Activated T-helper 2 cell treated with anti-CD3 and anti-CD28 coated beads, Interferon-gamma antibody, Interleukin-2, Interleukin-4, amounts not matched to agents 10 μg/mL and 5 μg/mL and 100 μg/mL, durations not matched to agents 14 hours and 24 hours and 36 hours (primary cell): Measurements from ENCODE around the gene AFF1. TPM values are rescaled to one million over a fixed set of nuclear protein-coding genes. Genes with fewer than 3 reads are reported as not detected.
A peak's percentile ranks its signal among the peaks of the same experiment; 100 is the strongest.

Experiments used
- DNase-seq: peaks from one replicate; pipeline ENCODE4 v3.0.0; 2021; ENCODE audit warnings: low spot score
- H3K27ac Mint-ChIP-seq: one replicate; pipeline ENCODE4 v1.8.0; 2021; ENCODE audit warnings: mixed read lengths
- H3K27me3 Mint-ChIP-seq: one replicate; pipeline ENCODE4 v1.8.0; 2021; ENCODE audit warnings: low read depth, mixed read lengths
- H3K36me3 Mint-ChIP-seq: one replicate; pipeline ENCODE4 v1.8.0; 2021; ENCODE audit warnings: low read depth, mixed read lengths
- H3K4me1 Mint-ChIP-seq: one replicate; pipeline ENCODE4 v1.8.0; 2021; ENCODE audit warnings: low read depth, mixed read lengths
- H3K4me3 Mint-ChIP-seq: one replicate; pipeline ENCODE4 v1.8.0; 2021; ENCODE audit warnings: low read depth, mild to moderate bottlenecking, moderate library complexity, mixed read lengths
- H3K9me3 Mint-ChIP-seq: one replicate; pipeline ENCODE4 v1.8.0; 2021; ENCODE audit warnings: mixed read lengths
- intact Hi-C: fragments of 100-400 bp; cut with micrococcal nuclease; formaldehyde crosslinking; loops from one replicate; pipeline ENCODE4 v1.15.1; 2023
- total RNA-seq: library from RNA; stranded (reverse); gene quantifications from 2 replicates; pipeline ENCODE4 v1.2.3, GENCODE V29; 2022

Gene AFF1
- total RNA-seq, 1 donor from 2014 or later = 60.4 TPM

DNA sequence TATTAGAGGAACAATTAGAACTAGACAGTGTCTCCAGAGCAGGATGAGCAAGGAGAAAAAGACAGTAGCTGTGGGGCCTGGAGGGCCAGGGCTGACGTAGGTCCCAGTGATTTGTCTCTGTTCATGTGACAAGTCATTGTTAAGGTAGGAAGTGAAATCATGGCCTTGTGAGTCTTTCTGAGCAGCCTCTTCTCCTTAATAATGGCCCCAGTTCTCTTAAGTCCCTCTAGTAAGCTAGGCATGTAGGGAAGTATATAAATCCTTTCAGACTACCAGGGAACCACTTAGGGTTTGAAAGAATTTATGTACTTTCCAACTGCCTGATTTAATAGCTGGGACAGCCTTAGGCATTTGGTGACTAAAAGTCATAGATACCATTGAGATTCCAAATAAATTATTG, 152.6 kb downstream of the AFF1 start:
- intact Hi-C loops = no loop called here
- no peak overlapping the region for H3K4me3 Mint-ChIP-seq
- no peak for DNase-seq
- H3K9me3 Mint-ChIP-seq = no peaks in the 10 kb centered on the region
- H3K27ac Mint-ChIP-seq = no peak overlapping the region
- peaks cover 21% of the 10 kb centered on the region for H3K4me1 Mint-ChIP-seq
- peaks cover 26% of the 10 kb centered on the region for H3K36me3 Mint-ChIP-seq
- no peaks in the 10 kb centered on the region for H3K27me3 Mint-ChIP-seq

DNA sequence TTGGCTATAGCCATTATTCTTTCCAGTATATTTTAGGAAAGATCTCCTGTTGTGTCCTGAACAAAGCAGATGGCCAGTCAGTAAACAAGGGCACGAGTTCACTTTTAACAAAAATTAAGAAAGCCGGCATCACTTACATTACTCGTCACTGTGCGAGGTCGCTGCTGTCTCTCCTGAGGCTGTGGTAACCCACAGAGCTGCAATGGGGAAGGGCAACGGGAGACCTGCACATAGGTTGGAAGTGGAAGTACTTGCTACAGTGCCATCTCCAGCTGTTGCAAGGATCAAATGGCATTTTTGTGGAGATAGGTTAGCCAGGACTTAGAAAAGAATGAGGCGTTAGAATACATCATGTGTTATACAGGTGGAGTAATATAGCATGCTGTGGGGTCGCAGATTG, 153.4 kb downstream of the AFF1 start:
- H3K4me1 Mint-ChIP-seq = peaks cover 24% of the 10 kb centered on the region
- peaks cover 29% of the 10 kb centered on the region for H3K36me3 Mint-ChIP-seq
- no peaks in the 10 kb centered on the region for H3K9me3 Mint-ChIP-seq
- intact Hi-C loops = no loop called here
- H3K27ac Mint-ChIP-seq = no peak overlapping the region
- no peak overlapping the region for H3K4me3 Mint-ChIP-seq
- no peak for DNase-seq
- no peaks in the 10 kb centered on the region for H3K27me3 Mint-ChIP-seq

DNA sequence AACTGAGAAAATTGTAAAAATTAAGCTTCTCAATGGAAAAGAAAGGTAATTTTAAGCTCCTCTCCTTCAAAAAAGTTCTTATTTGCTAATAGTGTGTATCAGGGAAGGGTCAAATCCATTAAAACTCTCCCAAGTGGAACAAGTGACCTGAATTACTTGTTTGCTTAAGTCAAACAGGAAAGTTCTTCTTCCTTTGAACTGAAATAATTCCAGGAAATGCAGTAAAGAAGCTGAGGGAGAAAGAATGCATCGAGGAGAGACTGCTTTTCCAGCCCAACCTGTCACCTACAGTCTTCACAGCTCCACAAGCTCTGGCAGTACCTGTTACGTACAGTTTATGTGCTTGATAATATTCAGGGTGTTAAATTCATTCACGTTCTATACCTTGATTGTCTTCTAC, 154.6 kb downstream of the AFF1 start:
- Mint-ChIP-seq H3K27ac (no peak overlapping the region), H3K9me3 (no peaks in the 10 kb centered on the region), H3K36me3 (peaks cover 31% of the 10 kb centered on the region), H3K4me1 (peaks cover 29% of the 10 kb centered on the region), H3K27me3 (no peaks in the 10 kb centered on the region), H3K4me3 (no peak overlapping the region)
- intact Hi-C loops = no loop called here
- no peak for DNase-seq

DNA sequence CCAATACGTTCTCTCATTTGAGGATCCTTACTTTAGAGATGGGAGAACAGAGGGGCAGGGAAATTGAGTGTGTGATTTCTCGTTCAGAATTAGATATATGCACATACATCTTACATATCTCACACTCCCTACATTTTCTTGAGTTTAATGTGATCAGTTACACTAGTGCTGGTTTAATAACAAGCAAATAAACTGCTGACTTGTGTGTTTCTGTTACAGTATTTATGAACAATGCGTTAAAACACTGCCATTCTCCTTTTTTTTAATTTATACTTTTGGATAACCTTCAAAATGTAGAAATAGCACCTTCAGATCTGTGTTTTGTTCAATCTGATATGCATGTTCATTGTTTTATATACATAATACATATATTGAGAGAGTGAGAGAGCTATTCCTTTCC, 155.5 kb downstream of the AFF1 start:
- Mint-ChIP-seq H3K27me3 (no peaks in the 10 kb centered on the region), H3K36me3 (peaks cover 31% of the 10 kb centered on the region), H3K27ac (no peak overlapping the region), H3K9me3 (no peaks in the 10 kb centered on the region), H3K4me3 (no peak overlapping the region), H3K4me1 (peaks cover 26% of the 10 kb centered on the region)
- intact Hi-C loops = loop anchor here (5.0 kb wide), 1 partner anchor 153 kb away; the partner anchor contains the start of gene AFF1
- DNase-seq = no peak

GRCh38 chr4:87092389-87093141, 157.8 kb downstream of the AFF1 start:
- no peak overlapping the region for H3K4me3 Mint-ChIP-seq
- peaks cover 25% of the 10 kb centered on the region for H3K4me1 Mint-ChIP-seq
- no peak for DNase-seq
- intact Hi-C loops = loop anchor here (1.0 to 5.0 kb wide), 4 partner anchors 34 to 170 kb away; partner anchors contain the start of gene AFF1
- no peaks in the 10 kb centered on the region for H3K9me3 Mint-ChIP-seq
- peaks cover 34% of the 10 kb centered on the region for H3K36me3 Mint-ChIP-seq
- H3K27ac Mint-ChIP-seq = peak overlapping the region; percentile 30
- no peaks in the 10 kb centered on the region for H3K27me3 Mint-ChIP-seq

- no peak overlapping the region for H3K4me3 Mint-ChIP-seq
- H3K4me1 Mint-ChIP-seq = peaks cover 22% of the 10 kb centered on the region
- H3K27ac Mint-ChIP-seq = peak overlapping the region; percentile 24
- no peaks in the 10 kb centered on the region for H3K9me3 Mint-ChIP-seq
- intact Hi-C loops = loop anchor here (1.0 to 5.0 kb wide), 4 partner anchors 35 to 171 kb away; partner anchors contain the start of gene AFF1
- peaks cover 35% of the 10 kb centered on the region for H3K36me3 Mint-ChIP-seq
- no peaks in the 10 kb centered on the region for H3K27me3 Mint-ChIP-seq
- no peak for DNase-seq
Measured at GRCh38 chr4:87093443-87094123, 158.8 kb downstream of the AFF1 start.

- intact Hi-C loops = no loop called here
- H3K4me1 Mint-ChIP-seq = peaks cover 29% of the 10 kb centered on the region
- H3K36me3 Mint-ChIP-seq = peaks cover 37% of the 10 kb centered on the region
- H3K27me3 Mint-ChIP-seq = no peaks in the 10 kb centered on the region
- peak overlapping the region; percentile 6 for H3K27ac Mint-ChIP-seq
- H3K9me3 Mint-ChIP-seq = no peaks in the 10 kb centered on the region
- no peak for DNase-seq
- no peak overlapping the region for H3K4me3 Mint-ChIP-seq
Measured at GRCh38 chr4:87097075-87097474, 162.3 kb downstream of the AFF1 start.

- no peak for DNase-seq
- Mint-ChIP-seq H3K4me3 (no peak overlapping the region), H3K27me3 (no peaks in the 10 kb centered on the region), H3K9me3 (no peaks in the 10 kb centered on the region), H3K36me3 (peaks cover 19% of the 10 kb centered on the region), H3K27ac (no peak overlapping the region), H3K4me1 (peaks cover 22% of the 10 kb centered on the region)
- intact Hi-C loops = no loop called here
Measured at GRCh38 chr4:87100168-87100567, 165.4 kb downstream of the AFF1 start.

GRCh38 chr4:87101543-87102199, 166.9 kb downstream of the AFF1 start:
- intact Hi-C loops = loop anchor here (2.0 kb wide), 1 partner anchor 27 kb away; no protein-coding TSS in a partner anchor
- DNase-seq = no peak
- H3K9me3 Mint-ChIP-seq = no peaks in the 10 kb centered on the region
- H3K4me3 Mint-ChIP-seq = no peak overlapping the region
- H3K36me3 Mint-ChIP-seq = peaks cover 21% of the 10 kb centered on the region
- H3K27ac Mint-ChIP-seq = no peak overlapping the region
- no peaks in the 10 kb centered on the region for H3K27me3 Mint-ChIP-seq
- peaks cover 22% of the 10 kb centered on the region for H3K4me1 Mint-ChIP-seq

DNA sequence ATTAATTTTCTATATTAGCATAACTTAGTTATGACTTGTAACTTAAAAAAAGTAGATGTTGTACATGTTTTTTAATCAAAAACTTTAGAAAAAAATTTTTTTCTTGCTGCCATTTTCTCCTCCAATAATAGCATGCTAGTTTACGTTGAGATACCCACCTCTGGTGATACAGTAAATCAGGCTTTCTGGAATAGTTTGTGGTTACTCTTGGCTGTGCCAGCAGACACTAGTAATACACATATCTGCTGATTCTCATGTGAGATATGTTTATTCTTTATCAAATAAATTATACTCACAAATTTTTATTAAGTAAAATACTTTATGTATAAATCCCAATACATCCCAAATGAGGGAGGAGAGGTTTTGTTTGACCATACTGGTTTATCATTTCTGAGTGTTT, 168.3 kb downstream of the AFF1 start:
- no peak overlapping the region for H3K4me3 Mint-ChIP-seq
- no peak for DNase-seq
- no peaks in the 10 kb centered on the region for H3K27me3 Mint-ChIP-seq
- intact Hi-C loops = loop anchor here (2.0 kb wide), 1 partner anchor 28 kb away; no protein-coding TSS in a partner anchor
- no peak overlapping the region for H3K27ac Mint-ChIP-seq
- H3K36me3 Mint-ChIP-seq = peaks cover 23% of the 10 kb centered on the region
- peaks cover 23% of the 10 kb centered on the region for H3K4me1 Mint-ChIP-seq
- no peaks in the 10 kb centered on the region for H3K9me3 Mint-ChIP-seq

- no peaks in the 10 kb centered on the region for H3K27me3 Mint-ChIP-seq
- no peak overlapping the region for H3K27ac Mint-ChIP-seq
- no peaks in the 10 kb centered on the region for H3K9me3 Mint-ChIP-seq
- no peak overlapping the region for H3K4me3 Mint-ChIP-seq
- intact Hi-C loops = loop anchor here (2.0 kb wide), 1 partner anchor 29 kb away; no protein-coding TSS in a partner anchor
- H3K36me3 Mint-ChIP-seq = peaks cover 28% of the 10 kb centered on the region
- DNase-seq = no peak
- H3K4me1 Mint-ChIP-seq = peaks cover 24% of the 10 kb centered on the region
Measured at GRCh38 chr4:87103691-87104187, 168.9 kb downstream of the AFF1 start.

DNA sequence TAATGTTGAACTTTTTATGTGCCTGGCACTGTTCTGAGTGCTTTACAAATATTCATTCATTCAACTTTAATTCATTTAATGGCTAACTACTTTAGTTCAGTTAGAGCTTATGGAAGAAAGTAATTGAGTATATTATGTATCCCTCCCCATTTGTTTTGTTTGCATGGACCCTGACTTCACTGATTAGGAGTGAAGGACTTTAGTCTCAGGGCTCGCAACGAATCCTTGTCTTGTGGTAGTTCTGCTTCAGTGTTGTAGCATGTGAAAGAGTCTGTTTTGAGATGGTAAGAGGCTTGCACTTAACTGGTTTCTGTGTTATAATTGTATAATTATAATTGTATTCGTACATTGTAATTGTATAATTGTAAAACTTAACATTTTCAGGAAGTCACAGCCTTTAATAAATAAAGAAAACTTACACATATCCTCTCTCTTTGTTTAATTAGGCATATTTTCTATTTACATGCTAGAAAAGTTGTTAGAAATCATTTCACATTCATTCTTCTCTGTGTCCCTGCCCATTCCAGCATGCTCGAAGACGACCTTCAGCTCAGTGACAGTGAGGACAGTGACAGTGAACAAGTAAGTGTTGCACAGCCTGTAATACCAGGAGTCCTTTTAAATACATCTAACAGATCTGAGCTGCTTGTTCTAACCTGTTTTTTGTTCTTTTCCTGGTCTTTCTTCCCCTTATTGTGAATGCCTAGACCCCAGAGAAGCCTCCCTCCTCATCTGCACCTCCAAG, 170.5 kb downstream of the AFF1 start:
- DNase-seq = no peak
- no peaks in the 10 kb centered on the region for H3K27me3 Mint-ChIP-seq
- no peak overlapping the region for H3K27ac Mint-ChIP-seq
- peaks cover 21% of the 10 kb centered on the region for H3K4me1 Mint-ChIP-seq
- intact Hi-C loops = no loop called here
- no peak overlapping the region for H3K4me3 Mint-ChIP-seq
- H3K36me3 Mint-ChIP-seq = peaks cover 36% of the 10 kb centered on the region
- no peaks in the 10 kb centered on the region for H3K9me3 Mint-ChIP-seq
